ENCODE results near the gene TRIM45.

The TRIM45 gene

DNA sequence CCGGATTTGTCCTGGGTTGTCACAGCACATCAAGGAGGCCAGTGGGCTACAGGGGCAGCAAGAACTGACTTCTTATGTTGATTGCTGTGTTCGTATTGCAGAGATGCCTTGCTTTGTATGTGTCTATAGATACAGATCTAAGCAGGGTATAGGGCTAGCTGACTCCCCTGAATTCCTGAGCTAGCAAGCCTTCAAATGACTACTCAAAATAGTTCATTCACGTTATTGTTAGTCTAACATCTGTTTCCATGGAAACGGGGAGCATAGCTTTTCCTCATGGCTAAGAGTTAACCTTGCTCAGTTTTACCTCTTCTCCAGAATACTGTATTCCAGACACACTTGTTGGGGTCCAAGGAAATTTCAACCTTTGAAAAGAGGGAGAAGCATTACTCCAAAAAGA lies 24.1 kb downstream of the TRIM45 start:
- no peak for DNase-seq

DNA sequence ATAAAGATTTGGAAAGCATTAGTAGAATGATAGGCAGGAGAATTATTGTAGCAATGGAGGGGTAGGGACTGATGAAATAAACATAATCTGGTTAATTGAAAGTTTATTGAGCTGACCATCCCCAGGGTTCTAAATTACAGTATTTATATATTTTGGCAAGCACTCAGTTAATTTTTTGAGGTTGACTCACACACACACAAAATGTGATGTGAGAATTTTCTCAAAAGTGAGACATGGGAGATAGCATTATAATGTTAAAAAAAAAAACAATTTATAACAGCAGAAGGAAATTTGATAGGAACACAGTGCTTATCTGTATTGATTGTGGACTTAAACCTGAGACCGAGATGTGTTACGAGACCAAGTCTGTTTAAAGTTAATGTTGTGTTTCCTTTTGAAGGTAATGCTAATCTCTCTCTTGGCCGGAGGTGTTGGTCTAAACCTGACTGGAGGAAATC lies 24.6 kb downstream of the TRIM45 start:
- DNase-seq, result no peak

DNA sequence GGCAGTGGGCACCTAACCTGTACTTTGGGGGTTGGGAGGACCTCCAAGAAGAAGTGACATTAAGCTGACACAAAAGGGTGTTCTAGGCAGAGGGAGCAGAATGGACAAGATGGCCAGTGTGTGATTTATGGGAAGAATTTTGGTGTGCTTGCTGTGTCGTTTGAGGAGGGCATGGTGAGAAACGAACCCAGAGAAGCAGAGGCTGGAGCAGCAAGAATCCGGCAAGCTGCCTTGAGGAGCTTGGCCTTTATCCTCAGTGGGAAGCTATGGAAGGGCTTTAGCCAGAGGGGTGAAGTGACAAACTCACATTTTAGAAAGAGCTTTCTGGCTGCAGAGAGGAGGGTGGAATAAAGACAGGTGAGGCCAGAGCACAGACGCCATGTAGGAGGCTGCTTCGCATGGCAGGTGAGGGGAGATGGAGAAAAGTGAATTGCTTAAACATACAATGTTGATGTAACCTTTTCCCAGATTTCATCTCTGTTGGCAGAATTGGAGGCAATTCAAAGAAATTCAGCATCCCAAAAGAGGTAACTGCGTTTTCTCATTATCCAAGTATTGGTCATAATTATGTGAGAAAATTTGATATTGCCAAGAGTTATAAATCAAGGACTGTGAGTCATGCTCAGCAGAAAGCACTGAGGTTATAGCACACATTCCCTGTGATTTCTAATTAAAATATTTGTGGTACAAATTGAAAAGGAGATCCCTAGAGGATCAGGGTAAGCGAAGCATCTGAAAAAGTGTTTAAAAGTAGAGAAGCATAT lies 26.5 kb downstream of the TRIM45 start:
- no peak for DNase-seq

DNA sequence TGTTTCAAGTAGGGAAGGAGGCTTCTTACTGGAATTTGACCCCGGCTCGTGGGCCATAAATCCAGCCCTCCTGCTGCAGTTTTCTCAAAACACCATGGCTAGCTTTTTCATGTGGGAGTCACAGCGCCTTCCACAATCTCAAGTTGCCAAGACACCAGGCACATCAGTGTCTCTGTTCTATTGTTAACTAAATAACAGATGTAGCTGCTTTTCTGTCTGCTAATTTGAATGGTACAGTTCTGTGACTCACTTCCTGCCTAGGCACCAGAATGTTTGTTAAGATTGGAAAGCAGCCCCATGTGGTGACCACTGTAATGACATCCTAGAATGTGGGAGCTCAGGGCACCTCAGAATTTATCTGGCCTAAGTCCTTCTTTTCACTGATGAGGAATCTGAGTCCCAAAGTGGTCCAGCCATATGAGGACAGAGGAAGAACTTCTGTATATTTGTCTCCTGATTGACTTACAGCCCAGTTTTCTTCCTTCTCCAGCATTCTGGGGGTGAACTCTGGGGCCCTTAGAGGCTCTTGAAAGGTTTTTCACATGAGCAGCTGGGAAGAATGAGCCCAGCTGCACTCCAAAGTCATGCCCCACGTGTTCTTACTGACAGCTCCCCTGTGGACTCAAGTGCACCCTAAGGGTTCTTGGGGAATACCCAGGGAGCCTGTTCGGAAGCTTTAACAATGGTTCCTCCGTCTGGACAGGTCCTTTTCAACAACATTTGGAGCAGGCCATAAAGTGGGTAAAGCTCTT lies 27.5 kb downstream of the TRIM45 start:
- DNase-seq, result peak; percentile 14

DNA sequence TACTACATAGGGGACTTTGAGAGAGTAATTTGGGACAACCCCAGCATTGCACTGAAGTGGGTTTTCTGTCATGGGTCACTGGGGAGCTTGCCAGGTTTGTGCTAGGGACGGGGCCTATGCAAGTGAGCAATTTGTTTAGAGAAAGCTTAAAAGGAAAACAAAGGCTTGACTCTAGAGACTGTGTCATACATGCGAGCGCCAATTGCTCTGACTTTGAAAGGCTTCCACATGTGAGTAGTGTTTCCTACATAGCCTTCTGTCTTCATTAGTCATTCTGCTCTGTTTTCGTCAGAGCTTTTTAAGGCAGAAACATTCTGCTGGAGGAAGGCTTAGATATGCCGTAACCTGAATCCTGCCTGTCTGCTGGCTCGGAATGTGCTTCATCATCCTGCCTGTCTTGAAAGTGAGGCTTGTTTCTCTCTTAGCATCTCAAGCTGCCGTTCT lies 28.4 kb downstream of the TRIM45 start:
- DNase-seq, result no peak

DNA sequence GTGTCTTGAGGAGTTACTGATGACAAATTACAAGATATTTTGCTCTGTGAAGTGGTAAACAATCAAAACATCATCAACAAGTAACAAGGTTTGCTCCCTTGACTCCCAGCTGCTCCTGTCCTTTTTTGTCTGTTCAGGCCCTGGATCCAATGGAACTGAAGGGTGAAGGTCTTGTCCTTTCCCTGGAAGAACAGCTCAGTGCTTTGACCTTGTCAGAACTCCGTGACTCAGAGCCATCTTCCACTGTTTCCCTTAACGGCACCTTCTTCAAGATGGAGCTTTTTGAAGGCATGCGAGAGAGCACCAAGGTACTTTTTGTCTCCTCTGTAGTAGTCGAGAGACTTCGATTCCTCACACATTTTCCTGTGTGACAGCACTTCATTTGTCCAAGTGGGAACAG lies 29.0 kb downstream of the TRIM45 start:
- no peak for DNase-seq

DNA sequence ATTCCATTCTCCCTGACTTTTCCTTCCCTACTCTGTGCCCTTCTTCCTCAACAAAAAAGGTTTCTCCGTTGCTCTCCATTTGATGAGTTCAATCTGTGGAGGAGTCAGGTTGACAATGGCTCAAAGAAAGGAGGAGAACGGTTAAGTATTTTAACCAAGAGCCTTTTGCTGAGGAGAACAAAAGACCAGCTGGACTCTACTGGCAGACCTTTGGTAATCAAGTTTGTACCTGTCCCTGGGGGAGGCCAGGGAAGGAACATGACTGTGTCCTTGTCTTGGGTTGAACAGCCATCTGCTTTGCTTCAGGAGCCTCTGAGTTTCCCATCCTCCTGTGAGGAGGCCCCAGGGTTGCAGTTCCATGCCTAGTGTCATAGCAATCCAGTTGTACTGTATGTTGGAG lies 31.6 kb downstream of the TRIM45 start:
- no peak for DNase-seq

DNA sequence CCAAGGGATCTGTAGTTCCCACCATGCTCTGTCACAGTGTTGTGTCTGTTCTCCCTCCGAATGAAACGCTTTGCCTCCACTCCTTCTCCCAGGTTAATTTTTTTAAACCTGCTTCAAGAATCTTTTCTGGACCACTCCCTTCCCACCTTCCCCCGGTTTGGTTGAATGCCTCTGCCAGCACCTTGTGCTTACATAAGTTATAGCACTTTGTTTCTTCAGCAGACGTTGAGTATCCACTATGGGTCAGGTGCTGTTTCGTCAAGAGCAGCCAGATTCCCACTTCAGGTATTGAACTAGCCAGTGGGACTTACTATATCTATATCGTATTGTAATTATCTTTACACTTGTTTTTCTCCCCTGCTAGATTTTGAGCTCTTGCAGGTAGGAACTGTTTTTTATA lies 33.9 kb downstream of the TRIM45 start:
- no peak for DNase-seq

DNA sequence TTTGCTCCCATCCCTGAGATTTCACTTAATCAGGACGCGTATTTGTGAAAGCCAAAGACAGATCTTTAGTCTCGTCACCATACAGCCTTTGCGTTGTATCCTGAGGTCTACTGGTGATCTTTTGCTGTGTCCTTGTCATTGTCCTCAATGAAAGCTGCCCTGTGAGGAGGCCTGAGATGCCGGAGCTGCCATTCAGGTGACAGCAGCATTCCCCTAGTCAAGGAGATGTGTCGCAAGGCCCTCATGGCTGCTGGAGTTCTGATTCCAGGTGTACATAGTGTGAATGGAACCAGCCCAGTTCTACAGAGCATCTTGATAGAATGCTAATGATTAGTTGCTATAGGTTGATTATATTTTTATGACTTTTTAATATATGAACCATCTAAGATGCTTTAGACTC lies 37.3 kb downstream of the TRIM45 start:
- DNase-seq, result no peak

DNA sequence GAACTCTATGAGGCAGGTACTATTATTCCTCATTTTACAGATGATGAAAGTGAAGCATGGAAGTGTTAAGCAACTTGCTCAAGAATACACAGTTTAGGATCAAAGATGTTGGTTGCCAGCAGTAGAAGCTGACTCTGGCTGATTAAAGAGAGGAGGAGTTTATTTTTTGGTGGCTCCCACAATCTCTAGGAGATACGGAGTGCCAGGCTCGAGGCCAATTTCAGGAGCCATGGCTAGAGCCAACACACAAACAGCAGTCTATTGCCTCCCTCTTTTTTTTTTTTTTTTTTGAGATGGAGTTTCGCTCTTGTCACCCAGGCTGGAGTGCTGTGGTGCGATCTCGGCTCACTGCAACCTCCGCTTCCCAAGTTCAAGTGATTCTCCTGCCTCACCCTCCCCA lies 41.8 kb downstream of the TRIM45 start:
- no peak for DNase-seq

DNA sequence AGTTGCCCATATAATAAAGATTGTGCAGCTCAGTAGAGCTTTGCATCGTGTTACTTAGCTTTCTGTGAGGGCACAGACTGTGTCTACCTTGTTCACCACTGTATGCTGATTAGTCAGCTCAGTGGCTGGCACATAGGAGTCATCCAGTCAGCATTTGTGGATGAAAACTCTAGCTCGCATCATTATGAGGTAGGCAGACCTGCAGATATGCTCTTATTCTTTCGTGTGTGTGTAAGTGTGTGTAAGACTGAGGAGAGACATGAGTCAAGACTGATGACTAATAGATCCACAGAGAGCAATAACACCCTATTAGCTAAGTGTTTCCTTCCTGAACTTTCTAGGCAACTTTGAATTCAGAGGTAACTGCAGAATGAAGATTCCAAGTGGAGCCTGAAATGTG lies 44.3 kb downstream of the TRIM45 start:
- DNase-seq, result no peak

DNA sequence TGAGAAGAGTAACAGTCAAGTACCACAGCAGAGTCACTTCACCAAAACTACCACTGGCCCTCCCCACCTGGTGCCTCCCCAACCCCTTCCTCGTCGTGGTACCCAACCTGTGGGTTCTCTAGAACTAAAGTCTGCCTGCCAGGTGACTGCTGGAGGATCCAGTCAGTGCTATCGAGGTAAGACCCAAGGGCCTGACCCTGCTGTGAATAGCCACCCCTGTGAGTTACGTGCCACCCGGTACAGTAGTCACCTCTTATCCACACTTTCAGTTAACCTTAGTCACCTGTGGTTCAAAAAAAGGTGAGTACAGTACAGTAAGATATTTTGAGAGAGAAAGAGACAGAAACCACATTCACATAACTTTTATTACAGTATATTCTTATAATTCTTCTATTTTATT lies 44.9 kb downstream of the TRIM45 start:
- DNase-seq, result no peak

DNA sequence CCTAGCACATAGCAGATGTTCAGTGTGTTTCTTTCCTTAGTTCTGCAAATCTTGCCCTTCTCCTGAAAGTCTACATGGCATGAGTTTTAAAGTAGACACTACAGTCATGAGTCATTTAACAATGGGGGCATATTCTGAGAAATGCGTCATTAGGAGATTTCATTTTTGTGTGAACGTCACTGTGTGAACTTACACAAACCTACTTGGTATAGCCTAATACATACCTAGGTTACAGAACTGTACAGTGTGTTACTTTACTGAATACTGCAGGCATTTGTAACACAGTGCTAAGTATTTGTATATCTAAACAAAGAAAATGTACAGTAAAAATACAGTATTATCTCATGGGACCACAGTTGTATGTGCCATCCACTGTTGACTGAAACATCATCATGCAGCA lies 51.4 kb downstream of the TRIM45 start:
- DNase-seq, result no peak

DNA sequence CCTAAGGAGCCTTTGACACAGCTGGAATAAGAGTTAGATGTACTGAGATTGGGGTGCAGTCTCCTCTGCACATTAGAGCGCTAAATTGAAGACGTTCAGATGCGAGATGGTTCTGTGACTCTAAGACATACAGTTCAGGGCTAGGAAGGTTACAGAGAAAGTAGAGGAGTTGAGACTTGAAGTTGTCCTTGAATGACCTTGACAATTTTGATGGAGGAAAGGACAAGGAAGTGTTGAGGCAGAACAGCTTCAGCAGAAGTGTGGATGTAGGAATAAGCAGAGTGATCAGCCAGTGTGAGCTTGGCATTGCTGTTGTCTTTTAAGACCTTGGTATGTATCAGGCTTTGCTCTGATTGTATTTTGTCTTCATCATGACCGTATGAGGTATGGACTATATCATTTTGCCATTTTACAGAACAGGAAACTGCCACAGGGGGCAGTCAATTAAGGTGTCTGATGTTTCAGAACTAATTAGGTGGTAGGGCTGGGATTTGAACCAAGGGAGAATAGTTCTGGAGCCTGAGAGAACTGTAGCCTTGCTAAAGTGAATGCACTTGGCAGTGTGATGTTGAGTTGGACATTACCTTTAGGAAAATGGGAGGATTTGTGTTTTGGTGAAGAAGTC lies 52.2 kb downstream of the TRIM45 start:
- DNase-seq, result no peak

DNA sequence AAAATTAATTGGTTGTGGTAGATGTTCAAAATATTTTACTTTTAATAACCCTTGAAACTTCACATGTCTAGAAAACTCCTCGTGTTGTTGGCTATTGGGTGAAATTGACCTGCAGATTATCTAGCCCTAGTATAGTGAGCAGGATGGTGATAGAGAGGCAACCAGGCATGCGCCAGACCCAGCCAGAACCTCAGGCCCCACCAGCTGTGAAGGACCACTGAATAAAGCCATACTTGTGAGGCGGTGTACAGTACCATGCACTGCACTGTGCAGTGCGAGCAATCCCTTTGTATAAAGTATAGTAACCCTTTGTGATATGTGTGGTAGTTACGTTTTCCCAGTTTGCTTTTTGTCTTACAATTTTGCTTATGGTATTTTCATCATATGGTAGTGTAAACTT lies 53.0 kb downstream of the TRIM45 start:
- no peak for DNase-seq

DNA sequence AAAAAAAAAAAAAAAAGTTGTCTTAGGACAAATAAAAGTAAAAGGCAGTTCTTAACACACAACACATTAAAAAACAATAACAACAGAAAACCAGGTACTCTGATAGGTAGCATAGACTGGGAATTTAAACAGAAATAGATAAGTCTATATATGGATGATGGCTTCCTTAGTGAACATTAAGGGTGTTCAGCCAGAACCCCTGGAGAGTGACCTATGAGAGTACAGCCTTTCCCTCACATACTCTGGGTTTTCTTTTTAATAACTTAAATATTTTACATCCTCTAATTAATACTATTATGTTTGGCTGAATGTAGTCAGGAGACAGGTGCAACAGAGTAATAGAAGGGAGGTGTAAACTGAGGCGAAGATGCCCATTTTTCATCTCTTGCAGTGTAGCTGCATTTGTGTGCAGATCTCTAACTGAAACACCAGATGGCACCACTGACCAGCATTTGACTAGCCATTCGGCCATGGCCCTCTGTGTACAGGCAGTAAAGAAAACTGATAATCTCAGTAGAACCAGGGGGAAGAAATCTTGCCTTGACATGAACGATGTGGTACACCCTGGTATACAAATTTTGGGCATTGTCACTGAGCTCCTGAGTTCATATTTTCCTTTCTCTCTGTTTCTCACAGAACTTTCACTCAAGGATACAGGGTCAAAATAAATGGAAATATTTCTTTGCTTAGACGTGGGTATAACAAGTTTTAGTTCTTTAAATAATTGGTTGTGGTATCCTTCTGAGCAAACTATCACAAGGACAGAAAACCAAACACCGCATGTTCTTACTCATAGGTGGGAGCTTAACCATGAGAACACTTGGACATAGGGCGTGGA lies 53.8 kb downstream of the TRIM45 start:
- DNase-seq, result peak; percentile 26

DNA sequence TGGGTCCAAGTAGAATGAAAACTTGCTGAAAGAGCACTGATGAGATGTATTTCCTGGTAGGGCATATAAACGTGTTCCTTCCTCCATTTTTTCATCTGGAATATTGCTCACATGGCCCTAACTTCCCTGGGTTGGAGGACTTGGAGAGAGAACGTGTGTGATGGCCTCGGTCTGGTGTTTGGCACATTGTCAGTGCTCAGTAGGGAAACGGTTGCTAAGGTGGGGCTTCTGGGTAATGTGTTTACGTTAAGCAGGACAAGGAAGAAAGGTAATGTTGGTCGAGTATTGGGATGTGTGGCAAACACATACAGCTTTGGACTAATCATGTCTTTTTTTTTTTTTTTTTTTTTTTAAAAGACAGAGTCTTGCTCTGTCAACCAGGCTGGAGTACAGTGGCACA lies 55.2 kb downstream of the TRIM45 start:
- DNase-seq, result no peak

DNA sequence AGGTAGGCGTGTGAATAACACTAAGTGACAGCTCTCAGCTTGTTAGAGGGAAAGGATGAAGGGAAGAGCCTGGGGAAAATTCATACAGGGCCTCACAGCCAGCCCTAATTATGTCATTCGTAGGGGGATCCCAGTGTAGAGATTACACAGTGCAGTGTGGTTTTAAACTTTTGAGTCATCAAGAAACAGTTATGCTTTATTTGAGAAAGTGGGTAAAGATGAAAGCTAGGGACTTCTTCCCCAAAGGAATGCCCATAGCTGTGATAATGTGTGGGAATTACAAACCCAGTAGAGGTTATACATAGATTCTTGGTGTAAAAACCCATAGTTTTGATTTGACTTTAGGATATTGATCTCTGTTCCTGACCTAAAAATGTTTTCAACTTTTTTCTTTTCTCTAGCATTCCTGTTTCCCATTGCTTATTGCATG lies 59.5 kb downstream of the TRIM45 start:
- peak; percentile 8 for DNase-seq
